Measurements from ENCODE around the gene IPO9.
"Not testable (repeated sequence)": the region's sequence is repeated elsewhere in the genome, so short reads cannot be mapped to it uniquely, and the experiment has no call there.

GRCh38 chr1:201839089-201839488 is 10.1 kb downstream of the IPO9 start:
- not testable (repeated sequence) for TF ChIP-seq POLR2AphosphoS5 (IDR thresholded peaks at IDR 0.05; ENCODE audit: low read depth); CTCF (IDR thresholded peaks at IDR 0.05; ENCODE audit: insufficient read depth, low read length)
